GM20000 (cell line): Measurements from ENCODE around the gene GATA2.

Experiments
- DNase-seq: peaks from one replicate; pipeline ENCODE4 v3.0.0; 2012; ENCODE audit warnings: low spot score
- TF ChIP-seq, protein P1 (sequence below): IDR thresholded peaks from 2 replicates; pipeline ENCODE4 v1.5.1; 2012; ENCODE audit warnings: mild to moderate bottlenecking, control low read depth; ENCODE audit errors: extremely low read depth, missing control alignments

GATA2 gene

GRCh38 chr3:128473737-128474136, 19.3 kb downstream of the GATA2 start:
- DNase-seq = no peak
- TF ChIP-seq, protein P1, sequence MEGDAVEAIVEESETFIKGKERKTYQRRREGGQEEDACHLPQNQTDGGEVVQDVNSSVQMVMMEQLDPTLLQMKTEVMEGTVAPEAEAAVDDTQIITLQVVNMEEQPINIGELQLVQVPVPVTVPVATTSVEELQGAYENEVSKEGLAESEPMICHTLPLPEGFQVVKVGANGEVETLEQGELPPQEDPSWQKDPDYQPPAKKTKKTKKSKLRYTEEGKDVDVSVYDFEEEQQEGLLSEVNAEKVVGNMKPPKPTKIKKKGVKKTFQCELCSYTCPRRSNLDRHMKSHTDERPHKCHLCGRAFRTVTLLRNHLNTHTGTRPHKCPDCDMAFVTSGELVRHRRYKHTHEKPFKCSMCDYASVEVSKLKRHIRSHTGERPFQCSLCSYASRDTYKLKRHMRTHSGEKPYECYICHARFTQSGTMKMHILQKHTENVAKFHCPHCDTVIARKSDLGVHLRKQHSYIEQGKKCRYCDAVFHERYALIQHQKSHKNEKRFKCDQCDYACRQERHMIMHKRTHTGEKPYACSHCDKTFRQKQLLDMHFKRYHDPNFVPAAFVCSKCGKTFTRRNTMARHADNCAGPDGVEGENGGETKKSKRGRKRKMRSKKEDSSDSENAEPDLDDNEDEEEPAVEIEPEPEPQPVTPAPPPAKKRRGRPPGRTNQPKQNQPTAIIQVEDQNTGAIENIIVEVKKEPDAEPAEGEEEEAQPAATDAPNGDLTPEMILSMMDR = no peak

DNA sequence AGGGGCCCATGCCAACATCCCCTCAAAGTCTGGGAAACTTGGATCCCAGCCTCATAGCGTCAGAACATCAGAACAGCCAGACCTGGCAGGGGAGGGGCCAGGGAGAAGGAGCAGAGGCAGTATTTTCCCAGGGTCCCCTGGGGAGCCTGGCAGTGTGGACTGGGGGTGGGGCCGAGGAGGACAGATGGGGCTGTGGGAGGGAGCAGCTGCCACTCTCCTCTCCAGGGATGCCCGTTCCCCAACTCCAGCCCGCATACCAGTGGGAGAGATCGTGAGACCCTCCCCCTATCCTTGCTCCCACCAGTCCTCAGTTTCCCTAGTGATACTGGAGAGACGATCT, 19.9 kb downstream of the GATA2 start:
- TF ChIP-seq, protein P1 = no peak
- DNase-seq = no peak

DNA sequence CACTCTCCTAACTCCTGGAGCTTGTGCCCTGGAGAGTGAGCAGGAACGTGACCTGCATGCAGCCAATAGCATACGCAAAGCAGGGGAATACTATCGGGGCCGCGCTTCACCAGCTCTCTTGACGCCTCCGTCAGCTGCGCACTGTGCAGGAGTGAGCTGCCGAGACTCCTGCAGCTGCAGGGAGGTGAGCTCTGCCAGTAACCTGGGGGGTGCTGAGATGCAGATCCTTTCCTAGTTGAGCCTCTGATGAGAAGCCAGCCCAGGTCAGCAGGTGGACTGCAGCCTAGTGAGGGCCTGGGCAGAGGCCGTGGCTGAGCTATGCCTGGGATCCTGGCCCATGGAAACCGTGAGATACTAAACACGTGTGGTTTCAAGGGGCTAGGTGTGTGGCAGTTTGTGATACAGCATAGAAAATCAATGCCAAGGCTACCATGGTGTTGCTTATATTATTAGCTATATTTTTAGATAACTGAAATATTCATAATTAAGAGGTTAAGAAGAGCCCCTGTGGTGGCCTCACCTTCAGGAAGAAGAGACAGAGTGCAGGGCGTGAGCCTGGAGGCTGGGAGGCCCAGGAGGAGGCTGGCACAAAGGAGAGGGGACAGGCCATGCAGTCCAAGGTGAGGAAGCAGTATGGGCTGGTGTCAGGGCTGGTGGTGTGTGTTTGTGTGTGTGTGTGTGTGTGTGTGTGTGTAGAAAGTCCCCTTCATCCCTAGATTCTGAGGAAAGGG, 20.4 kb downstream of the GATA2 start:
- TF ChIP-seq, protein P1 = no peak
- no peak for DNase-seq

DNA sequence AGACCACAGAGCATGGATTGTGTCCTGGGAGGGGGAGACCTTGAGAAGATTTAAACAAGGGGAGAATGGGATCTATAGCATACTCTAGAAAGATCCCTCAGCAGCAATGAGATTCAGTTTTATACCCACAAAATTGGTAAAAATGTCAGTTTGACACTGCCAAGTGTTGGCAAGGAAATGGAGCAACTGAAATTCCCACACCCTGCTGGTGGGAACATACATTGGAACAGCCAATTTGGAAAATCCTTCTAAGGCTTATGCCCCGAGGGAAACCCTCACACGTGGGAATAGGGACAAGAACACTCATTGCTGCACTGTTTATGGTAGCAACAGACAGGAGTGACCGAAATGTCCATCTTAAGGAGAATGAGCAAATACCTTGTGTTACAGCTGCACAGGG, 21.3 kb downstream of the GATA2 start:
- no peak for DNase-seq
- TF ChIP-seq, protein P1 = no peak

GRCh38 chr3:128471110-128471509, 21.9 kb downstream of the GATA2 start:
- TF ChIP-seq, protein P1 = no peak
- no peak for DNase-seq

GRCh38 chr3:128470134-128470899, 22.7 kb downstream of the GATA2 start:
- DNase-seq = no peak
- TF ChIP-seq, protein P1 = no peak

GRCh38 chr3:128469556-128469955, 23.4 kb downstream of the GATA2 start:
- TF ChIP-seq, protein P1 = no peak
- no peak for DNase-seq
